Jurkat, Clone E6-1 (cell line): ENCODE measurements around the gene AEN.

ENCODE experiments used
- DNase-seq: peaks from one replicate; pipeline ENCODE4 v3.0.0-alpha.2; 2011; ENCODE audit warnings: low read depth, low spot score
- H3K4me3 ChIP-seq: 2 replicates; pipeline ENCODE4 v1.5.1; 2011; ENCODE audit warnings: mild to moderate bottlenecking, low read length, control low read depth, moderate library complexity

Gene AEN

GRCh38 chr15:88658070-88658965 lies 37.2 kb downstream of the AEN start:
- DNase-seq: no peak
- H3K4me3 ChIP-seq: no peak overlapping the region

- DNase-seq: no peak
Observed at GRCh38 chr15:88658972-88659931, 38.1 kb downstream of the AEN start.

GRCh38 chr15:88661041-88661700 lies 40.0 kb downstream of the AEN start:
- H3K4me3 ChIP-seq: no peak overlapping the region
- DNase-seq: no peak

More at GRCh38 chr15:88658972-88659931, 38.1 kb downstream of the AEN start:
- no peak overlapping the region for H3K4me3 ChIP-seq

- DNase-seq: no peak
Observed at GRCh38 chr15:88661761-88662556, 40.8 kb downstream of the AEN start.

GRCh38 chr15:88663141-88663621 lies 42.0 kb downstream of the AEN start:
- no peak overlapping the region for H3K4me3 ChIP-seq
- DNase-seq: no peak

More at GRCh38 chr15:88661761-88662556, 40.8 kb downstream of the AEN start:
- H3K4me3 ChIP-seq: no peak overlapping the region

GRCh38 chr15:88664151-88664778 lies 43.1 kb downstream of the AEN start:
- H3K4me3 ChIP-seq: no peak overlapping the region
- DNase-seq: peak; percentile 30

- no peak for DNase-seq
- no peak overlapping the region for H3K4me3 ChIP-seq
Observed at GRCh38 chr15:88674661-88675060, 53.5 kb downstream of the AEN start.

- H3K4me3 ChIP-seq: no peak overlapping the region
- no peak for DNase-seq
Observed at GRCh38 chr15:88678755-88679154, 57.6 kb downstream of the AEN start.

GRCh38 chr15:88680241-88681001 lies 59.3 kb downstream of the AEN start:
- H3K4me3 ChIP-seq: no peak overlapping the region
- no peak for DNase-seq

GRCh38 chr15:88681610-88682221 lies 60.6 kb downstream of the AEN start:
- no peak for DNase-seq
- H3K4me3 ChIP-seq: no peak overlapping the region
